DOHH2 (cell line): ENCODE measurements around the gene RAD51B.

Source experiments
- EZH2phosphoT487 ChIP-seq: fragments of 200-600 bp; sonication (generic); IDR thresholded peaks from 2 replicates; pipeline ENCODE4 v1.6.1; 2017; ENCODE audit warnings: borderline replicate concordance, mild to moderate bottlenecking, antibody characterized with exemption, low read length, moderate library complexity, mixed read lengths
- TF ChIP-seq, protein P1 (sequence below): fragments of 200-600 bp; sonication (generic); IDR thresholded peaks from one replicate; pipeline ENCODE4 v1.5.1; 2014; ENCODE audit warnings: antibody characterized with exemption, mild to moderate bottlenecking, low read depth, low read length; ENCODE audit not compliant: poor library complexity, severe bottlenecking

DNA sequence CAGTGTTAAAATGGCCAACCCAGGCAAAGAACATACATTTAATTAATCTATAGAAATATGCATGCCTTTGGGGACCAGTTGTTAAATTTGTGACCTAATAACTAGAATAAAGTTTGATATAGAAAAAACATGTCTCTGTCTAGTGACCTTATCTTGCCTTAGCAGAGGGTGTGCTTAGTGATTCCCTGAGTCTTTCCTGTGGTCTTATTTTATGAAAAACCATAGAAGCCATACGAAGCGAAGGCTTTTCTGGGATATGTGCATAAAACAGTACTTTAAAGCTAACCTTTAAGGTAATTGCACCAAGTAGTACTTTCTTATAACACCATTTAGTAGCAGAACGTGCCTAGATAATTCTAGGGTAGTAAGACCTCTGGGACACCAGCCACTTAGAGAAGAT is 593.9 kb downstream of the RAD51B start:
- TF ChIP-seq, protein P1, sequence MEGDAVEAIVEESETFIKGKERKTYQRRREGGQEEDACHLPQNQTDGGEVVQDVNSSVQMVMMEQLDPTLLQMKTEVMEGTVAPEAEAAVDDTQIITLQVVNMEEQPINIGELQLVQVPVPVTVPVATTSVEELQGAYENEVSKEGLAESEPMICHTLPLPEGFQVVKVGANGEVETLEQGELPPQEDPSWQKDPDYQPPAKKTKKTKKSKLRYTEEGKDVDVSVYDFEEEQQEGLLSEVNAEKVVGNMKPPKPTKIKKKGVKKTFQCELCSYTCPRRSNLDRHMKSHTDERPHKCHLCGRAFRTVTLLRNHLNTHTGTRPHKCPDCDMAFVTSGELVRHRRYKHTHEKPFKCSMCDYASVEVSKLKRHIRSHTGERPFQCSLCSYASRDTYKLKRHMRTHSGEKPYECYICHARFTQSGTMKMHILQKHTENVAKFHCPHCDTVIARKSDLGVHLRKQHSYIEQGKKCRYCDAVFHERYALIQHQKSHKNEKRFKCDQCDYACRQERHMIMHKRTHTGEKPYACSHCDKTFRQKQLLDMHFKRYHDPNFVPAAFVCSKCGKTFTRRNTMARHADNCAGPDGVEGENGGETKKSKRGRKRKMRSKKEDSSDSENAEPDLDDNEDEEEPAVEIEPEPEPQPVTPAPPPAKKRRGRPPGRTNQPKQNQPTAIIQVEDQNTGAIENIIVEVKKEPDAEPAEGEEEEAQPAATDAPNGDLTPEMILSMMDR, result no peak
- no peak for TF ChIP-seq EZH2phosphoT487
